Cardiac muscle cell (in vitro differentiated cells and primary cell): ENCODE data around the gene TAF10. TPM values are rescaled to one million over a fixed set of nuclear protein-coding genes. Genes with fewer than 3 reads are reported as not detected.

Experiments used
- DNase-seq, 2 donors: peaks; one replicate each; pipeline versions ENCODE4 v3.0.0 to v3.0.0-alpha.2; 2010 to 2017; ENCODE audit warnings: low read depth in 1 of 2, low spot score in 1 of 2
- H3K27ac ChIP-seq: fragments of 200-600 bp; sonication (generic); 2 replicates; pipeline ENCODE4 v1.5.1; 2016
- H3K27me3 ChIP-seq: fragments of 200-600 bp; sonication (generic); 2 replicates; pipeline ENCODE4 v1.6.0; 2016; ENCODE audit warnings: control low read depth
- H3K36me3 ChIP-seq: fragments of 200-600 bp; sonication (generic); 2 replicates; pipeline ENCODE4 v1.5.1; 2016; ENCODE audit warnings: control low read depth
- H3K4me1 ChIP-seq: fragments of 200-600 bp; sonication (generic); 2 replicates; pipeline ENCODE4 v1.8.1; 2017; ENCODE audit warnings: low read depth, mild to moderate bottlenecking, mixed run types
- H3K4me3 ChIP-seq: fragments of 200-600 bp; sonication (generic); 2 replicates; pipeline ENCODE4 v1.5.1; 2016; ENCODE audit warnings: mild to moderate bottlenecking
- H3K9me3 ChIP-seq: fragments of 200-600 bp; sonication (generic); 2 replicates; pipeline ENCODE4 v1.5.1; 2017; ENCODE audit warnings: low read depth, mild to moderate bottlenecking, control low read depth
- polyA plus RNA-seq: library from polyadenylated mRNA; unstranded; fragments of >200 nt; fragmentation: Nextera tagmentation; extraction: Ambion mirVana; gene quantifications from 2 replicates; pipeline ENCODE4 v1.2.1, GENCODE V29; 2016
- total RNA-seq: library from RNA; depleted of rRNA; stranded (reverse); fragments of >200 nt; gene quantifications from 2 replicates; pipeline ENCODE4 v1.2.3, GENCODE V29; 2016
- TF ChIP-seq, protein P1 (sequence below): IDR thresholded peaks from 2 replicates; pipeline ENCODE4 v1.5.1; 2012; ENCODE audit warnings: low read depth, mild to moderate bottlenecking, low read length

Gene TAF10
- total and polyA plus RNA-seq, 2 experiments from 2014 or later, result 72.6 to 316 TPM

GRCh38 chr11:6634534-6634933 is 22.5 kb upstream of the TAF10 start:
- peaks cover 16% of the 10 kb centered on the region for H3K36me3 ChIP-seq
- no peak overlapping the region for H3K27ac ChIP-seq
- H3K4me1 ChIP-seq, result peaks cover 8% of the 10 kb centered on the region
- TF ChIP-seq, protein P1, sequence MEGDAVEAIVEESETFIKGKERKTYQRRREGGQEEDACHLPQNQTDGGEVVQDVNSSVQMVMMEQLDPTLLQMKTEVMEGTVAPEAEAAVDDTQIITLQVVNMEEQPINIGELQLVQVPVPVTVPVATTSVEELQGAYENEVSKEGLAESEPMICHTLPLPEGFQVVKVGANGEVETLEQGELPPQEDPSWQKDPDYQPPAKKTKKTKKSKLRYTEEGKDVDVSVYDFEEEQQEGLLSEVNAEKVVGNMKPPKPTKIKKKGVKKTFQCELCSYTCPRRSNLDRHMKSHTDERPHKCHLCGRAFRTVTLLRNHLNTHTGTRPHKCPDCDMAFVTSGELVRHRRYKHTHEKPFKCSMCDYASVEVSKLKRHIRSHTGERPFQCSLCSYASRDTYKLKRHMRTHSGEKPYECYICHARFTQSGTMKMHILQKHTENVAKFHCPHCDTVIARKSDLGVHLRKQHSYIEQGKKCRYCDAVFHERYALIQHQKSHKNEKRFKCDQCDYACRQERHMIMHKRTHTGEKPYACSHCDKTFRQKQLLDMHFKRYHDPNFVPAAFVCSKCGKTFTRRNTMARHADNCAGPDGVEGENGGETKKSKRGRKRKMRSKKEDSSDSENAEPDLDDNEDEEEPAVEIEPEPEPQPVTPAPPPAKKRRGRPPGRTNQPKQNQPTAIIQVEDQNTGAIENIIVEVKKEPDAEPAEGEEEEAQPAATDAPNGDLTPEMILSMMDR, result no peak
- no peaks in the 10 kb centered on the region for H3K9me3 ChIP-seq
- H3K4me3 ChIP-seq, result no peak overlapping the region
- H3K27me3 ChIP-seq, result peaks cover 28% of the 10 kb centered on the region
- no peak for DNase-seq

GRCh38 chr11:6633422-6634408 is 21.7 kb upstream of the TAF10 start:
- peaks cover 8% of the 10 kb centered on the region for H3K4me1 ChIP-seq

DNA sequence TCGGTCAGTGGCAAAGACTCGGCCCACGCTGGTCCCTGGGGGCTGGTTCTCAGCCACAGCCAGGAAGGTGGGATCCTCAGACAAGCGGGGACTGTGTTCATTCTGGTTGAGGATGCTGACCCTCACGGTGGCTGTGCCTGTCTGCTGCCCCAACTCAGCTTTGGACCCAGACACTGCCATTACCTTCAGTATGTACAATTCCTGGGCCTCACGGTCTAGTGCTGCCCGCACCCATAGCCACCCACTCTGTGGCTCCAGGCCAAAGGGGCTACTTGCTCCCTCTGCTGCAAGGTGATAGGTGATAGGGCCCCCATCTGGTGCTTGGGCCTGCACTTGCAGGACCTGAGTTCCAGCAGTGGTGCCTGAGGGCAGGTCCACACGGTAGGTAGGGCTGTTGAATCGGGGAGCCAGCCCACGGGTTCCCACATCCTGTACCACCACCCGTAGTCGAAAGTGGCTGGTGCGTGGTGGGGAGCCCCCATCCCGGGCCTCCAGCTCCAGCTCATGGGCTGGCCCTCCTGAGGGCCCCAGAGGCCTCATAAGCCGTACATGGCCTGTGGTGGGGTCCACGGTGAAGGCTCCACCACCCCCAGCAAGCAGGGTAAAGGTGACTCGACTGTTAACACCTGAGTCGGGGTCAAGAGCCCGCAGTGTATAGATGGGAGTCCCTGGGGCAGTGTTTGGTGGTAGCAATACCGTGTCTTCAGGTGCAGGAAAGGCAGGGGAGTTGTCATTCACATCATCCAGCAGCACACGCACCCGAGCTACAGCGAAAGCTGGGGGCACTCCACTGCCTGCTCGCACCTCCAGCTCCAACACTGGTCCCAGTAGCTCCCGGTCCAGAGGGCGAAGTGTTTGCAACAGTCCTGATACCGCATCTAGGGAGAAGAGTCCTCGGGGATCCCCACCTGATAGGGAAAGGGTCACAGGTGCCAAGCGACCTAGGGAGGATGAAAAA is 20.4 kb upstream of the TAF10 start:
- no peak overlapping the region for H3K27ac ChIP-seq
- TF ChIP-seq, protein P1, result no peak
- DNase-seq, result no peak
- H3K4me1 ChIP-seq, result peaks cover 8% of the 10 kb centered on the region
- H3K36me3 ChIP-seq, result peaks cover 23% of the 10 kb centered on the region
- H3K4me3 ChIP-seq, result no peak overlapping the region
- no peaks in the 10 kb centered on the region for H3K9me3 ChIP-seq
- peaks cover 28% of the 10 kb centered on the region for H3K27me3 ChIP-seq

More at GRCh38 chr11:6633422-6634408, 21.7 kb upstream of the TAF10 start:
- TF ChIP-seq, protein P1, result no peak
- Histone ChIP-seq H3K27ac (no peak overlapping the region), H3K4me3 (no peak overlapping the region), H3K9me3 (no peaks in the 10 kb centered on the region), H3K27me3 (peaks cover 28% of the 10 kb centered on the region), H3K36me3 (peaks cover 22% of the 10 kb centered on the region)
- peak; percentile 14 to 31 for DNase-seq

DNA sequence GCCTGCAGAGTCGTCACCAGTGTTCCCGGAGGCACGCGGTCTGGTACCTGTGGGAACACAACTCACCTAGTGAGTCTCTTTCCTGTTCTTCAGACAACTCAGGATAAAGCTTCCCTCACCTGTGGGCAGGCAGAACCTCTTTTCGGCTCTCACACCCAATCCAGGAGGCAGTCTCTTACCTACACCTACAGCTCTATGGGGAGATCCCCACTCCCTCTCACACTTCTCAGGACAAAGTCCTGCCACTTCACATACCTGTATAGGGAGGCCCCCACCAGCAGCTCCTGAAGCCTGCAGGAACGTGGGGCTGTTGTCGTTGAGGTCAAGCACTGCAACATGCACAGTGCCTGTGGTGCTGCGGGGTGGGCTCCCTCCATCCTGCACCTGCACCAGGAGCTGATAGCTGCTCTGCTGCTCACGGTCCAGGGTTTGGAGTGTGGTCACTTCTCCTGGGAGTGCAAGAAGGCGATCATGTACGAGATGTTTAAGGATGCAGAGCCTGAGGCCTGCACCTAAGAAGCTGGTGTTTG is 19.4 kb upstream of the TAF10 start:
- peaks cover 31% of the 10 kb centered on the region for H3K36me3 ChIP-seq
- no peak overlapping the region for H3K4me3 ChIP-seq
- H3K9me3 ChIP-seq, result no peaks in the 10 kb centered on the region
- TF ChIP-seq, protein P1, result no peak
- no peak overlapping the region for H3K27ac ChIP-seq
- H3K4me1 ChIP-seq, result peaks cover 8% of the 10 kb centered on the region
- no peak for DNase-seq
- peaks cover 28% of the 10 kb centered on the region for H3K27me3 ChIP-seq
